ENCODE data around the gene MCC.

Gene MCC

GRCh38 chr5:113017881-113018635 lies 470.2 kb downstream of the MCC start:
- DNase-seq (ENCODE audit: low read depth in 1 of 2, low spot score in 1 of 2) = no peak

GRCh38 chr5:113005454-113005853 lies 482.8 kb downstream of the MCC start:
- no peak for DNase-seq (ENCODE audit: low read depth in 1 of 2, low spot score in 1 of 2)

GRCh38 chr5:113003763-113004162 lies 484.5 kb downstream of the MCC start:
- no peak for DNase-seq (ENCODE audit: low read depth in 1 of 2, low spot score in 1 of 2)

DNA sequence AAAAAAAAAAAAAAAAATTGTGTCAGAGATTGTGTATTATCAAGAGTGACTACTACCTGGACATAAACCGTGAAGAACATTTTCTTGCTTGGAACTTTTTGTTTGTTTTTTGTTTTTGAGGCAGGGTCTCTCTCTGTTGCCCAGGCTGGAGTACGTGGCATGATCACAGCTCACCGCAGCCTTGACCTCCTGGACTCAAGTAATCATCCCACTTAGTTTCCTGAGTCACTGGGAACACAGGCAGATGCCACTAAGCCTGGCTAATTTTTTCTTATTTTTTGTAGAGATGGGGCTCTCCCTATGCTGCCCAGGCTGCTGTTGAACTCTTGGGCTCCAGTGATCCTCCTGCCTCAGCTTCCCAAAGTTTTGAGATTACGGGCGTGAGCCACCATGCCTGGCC lies 485.8 kb downstream of the MCC start:
- no peak for DNase-seq (ENCODE audit: low read depth in 1 of 2, low spot score in 1 of 2)

DNA sequence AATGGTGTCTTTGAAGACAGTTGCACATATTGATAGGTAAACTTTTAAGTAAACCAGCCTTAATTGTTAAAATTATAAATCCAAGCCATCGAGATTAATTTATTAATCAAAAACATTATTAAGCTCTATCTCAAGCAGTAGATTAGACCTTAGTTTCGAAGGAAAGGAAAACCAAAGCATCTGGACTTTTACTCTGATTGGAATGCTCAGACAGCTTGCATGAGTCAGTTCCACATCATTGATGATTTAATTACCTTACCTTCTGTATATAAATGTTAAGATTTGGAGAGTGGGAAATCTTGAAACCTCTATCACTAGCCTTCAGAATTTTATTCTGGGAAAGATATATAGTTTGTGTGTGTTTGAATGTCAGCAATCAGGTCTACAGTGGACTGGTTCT lies 487.8 kb downstream of the MCC start:
- DNase-seq (ENCODE audit: low read depth in 1 of 2, low spot score in 1 of 2) = no peak

GRCh38 chr5:112998296-112998695 lies 490.0 kb downstream of the MCC start:
- no peak for DNase-seq (ENCODE audit: low read depth in 1 of 2, low spot score in 1 of 2)

DNA sequence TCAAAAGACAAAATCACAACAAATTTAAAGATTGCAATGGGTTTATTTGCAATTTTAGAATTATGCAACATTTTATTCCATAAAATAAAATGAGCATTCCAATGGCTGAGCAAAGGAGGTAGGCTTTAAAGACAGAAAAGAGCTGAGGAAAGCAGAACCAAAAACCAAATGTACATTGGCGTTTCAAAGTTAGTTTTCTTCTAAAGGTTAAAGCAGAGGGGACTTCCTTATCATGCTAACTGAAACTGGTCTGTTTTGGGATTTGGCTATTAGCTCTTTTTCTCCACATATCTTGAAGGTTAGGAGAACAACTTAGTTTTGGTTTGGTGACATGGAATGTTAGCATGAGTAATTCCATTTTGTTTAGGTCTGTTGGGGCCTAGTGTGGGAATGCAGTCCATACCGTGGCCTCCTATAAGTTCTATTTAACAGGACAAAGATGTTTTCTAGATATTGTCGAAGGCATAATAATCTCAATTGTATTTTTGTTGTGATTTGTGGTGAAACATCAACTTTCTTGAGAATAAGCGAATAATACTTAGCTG lies 491.4 kb downstream of the MCC start:
- no peak for DNase-seq (ENCODE audit: low read depth in 1 of 2, low spot score in 1 of 2)

GRCh38 chr5:112995764-112996618 lies 492.3 kb downstream of the MCC start:
- peak; percentile 47 to 53 for DNase-seq (ENCODE audit: low read depth in 1 of 2, low spot score in 1 of 2)

DNA sequence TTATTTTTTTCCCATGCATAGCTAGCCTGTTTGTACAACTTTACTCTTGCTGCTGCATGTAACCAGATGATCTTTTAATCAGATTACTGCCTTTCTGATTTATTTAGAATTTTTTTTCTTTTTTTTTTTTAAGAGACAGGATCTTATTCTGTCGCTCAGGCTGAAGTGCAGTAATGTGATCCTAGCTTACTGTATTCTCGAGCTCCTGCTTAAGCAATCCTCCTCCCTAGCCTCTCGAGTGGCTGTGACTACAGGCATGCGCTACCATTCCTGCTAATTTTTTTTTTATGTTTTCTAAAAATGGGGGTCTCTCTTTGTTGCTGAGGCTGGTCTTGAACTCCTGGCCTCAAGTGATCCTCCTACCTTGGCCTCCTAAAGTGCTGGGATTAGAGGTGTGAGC lies 502.0 kb downstream of the MCC start:
- DNase-seq (ENCODE audit: low read depth in 1 of 2, low spot score in 1 of 2) = no peak

- no peak for DNase-seq (ENCODE audit: low read depth in 1 of 2, low spot score in 1 of 2)
Measured at GRCh38 chr5:112983363-112983762, 504.9 kb downstream of the MCC start.

DNA sequence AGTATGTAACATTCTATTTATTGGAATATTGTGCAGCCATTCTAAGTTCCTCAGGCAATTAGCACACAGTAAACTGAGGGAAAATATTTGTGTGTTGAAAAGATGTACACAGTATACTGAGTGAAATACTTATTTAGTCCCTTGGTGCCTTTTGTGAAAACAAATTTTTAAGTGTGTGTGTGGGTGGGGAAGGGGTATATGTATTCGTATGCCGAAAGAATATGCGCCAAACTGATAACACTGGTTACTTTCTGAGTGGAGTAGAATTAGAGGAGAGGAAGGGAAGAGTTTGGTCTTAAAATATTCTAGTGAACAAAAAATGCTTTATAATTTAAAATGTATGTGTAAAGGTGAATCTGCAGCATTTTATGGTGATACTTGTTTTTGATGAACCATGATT lies 508.5 kb downstream of the MCC start:
- DNase-seq (ENCODE audit: low read depth in 1 of 2, low spot score in 1 of 2) = no peak

- no peak for DNase-seq (ENCODE audit: low read depth in 1 of 2, low spot score in 1 of 2)
Measured at GRCh38 chr5:112978836-112979235, 509.4 kb downstream of the MCC start.

GRCh38 chr5:112977440-112977861 lies 510.8 kb downstream of the MCC start:
- no peak for DNase-seq (ENCODE audit: low read depth in 1 of 2, low spot score in 1 of 2)

DNA sequence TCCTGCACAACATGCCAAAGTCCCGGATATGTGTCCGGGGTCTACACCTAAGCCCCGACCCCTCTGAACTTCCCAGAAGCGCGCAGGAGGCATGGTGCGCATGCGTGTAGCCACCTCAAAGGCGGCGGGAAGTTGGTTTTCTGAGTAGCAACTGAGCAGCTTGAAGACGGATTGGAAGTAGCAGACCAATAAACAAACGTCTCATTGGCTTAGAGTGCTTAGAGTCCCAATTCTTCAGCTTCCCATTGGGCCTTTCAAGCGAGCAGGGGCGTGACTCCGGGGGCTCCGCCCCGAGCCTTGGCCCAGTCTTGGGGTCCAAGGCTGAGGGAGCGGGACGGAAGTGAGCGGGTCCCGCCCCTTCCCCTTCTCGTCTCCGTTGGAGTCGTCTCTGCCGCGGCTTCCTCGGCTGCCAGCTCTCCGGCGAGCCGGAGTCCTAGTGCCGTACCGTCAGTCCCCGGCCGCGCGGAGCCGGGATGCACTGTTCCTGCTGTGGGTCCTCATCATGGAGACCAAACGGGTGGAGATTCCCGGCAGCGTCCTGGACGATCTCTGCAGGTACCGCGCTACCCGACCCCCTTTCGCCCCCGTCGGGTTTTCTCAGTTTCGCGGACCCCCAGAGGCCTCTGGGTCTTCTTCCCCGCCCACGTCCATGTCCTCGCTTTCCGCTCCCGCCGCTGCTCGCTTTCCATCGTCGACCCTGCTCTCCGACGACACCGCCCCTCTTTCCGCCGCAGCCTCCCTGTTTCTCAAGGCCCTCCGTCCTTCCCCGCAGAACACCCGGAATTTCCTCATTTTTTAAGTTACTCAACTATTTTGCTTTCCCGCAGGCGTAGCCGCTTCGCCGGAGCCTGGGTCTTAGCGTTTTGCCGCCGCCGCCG lies 511.6 kb downstream of the MCC start, which contains the start of gene DCP2:
Gene DCP2, plus strand, starts transcription at position 367 of the 878 bp plus-strand sequence. Its CDS starts 136 bp downstream, at position 503.
- DNase-seq (ENCODE audit: low read depth in 1 of 2, low spot score in 1 of 2) = peak; percentile 88

- no peak for DNase-seq (ENCODE audit: low read depth in 1 of 2, low spot score in 1 of 2)
Measured at GRCh38 chr5:112975721-112976431, 512.4 kb downstream of the MCC start.

- DNase-seq (ENCODE audit: low read depth in 1 of 2, low spot score in 1 of 2) = no peak
Measured at GRCh38 chr5:112974901-112975300, 513.4 kb downstream of the MCC start.

- no peak for DNase-seq (ENCODE audit: low read depth in 1 of 2, low spot score in 1 of 2)
Measured at GRCh38 chr5:112973904-112974303, 514.3 kb downstream of the MCC start.

- no peak for DNase-seq (ENCODE audit: low read depth in 1 of 2, low spot score in 1 of 2)
Measured at GRCh38 chr5:112973036-112973435, 515.2 kb downstream of the MCC start.

All from stimulated activated CD4-positive, alpha-beta T cell treated with anti-CD3 and anti-CD28 coated beads, Interleukin-15, amount 100 ng/mL, for 1 hour (primary cell).